CD14-positive monocyte (primary cell): ENCODE results near the gene DYNLT4. TPM values are rescaled to one million over a fixed set of nuclear protein-coding genes. Genes with fewer than 3 reads are reported as not detected.
A peak's percentile ranks its signal among the peaks of the same experiment; 100 is the strongest.

Source experiments
- DNase-seq, 3 donors: peaks; one replicate each; pipeline ENCODE4 v3.0.0-alpha.2; 2011 to 2022
- H2AFZ ChIP-seq: 2 replicates; pipeline ENCODE4 v1.6.0; 2012; ENCODE audit warnings: mild to moderate bottlenecking, low read depth, low read length, inconsistent platforms; ENCODE audit not compliant: insufficient read depth, poor library complexity, severe bottlenecking
- H3K27ac ChIP-seq, 2 donors: 1 replicate in 1 of 2; 2 replicates in 1 of 2; pipeline ENCODE4 v1.5.1; 2012 to 2013; ENCODE audit warnings: low read length in 2 of 2, control low read depth in 1 of 2, inconsistent platforms in 1 of 2, low read depth in 1 of 2, mild to moderate bottlenecking in 1 of 2
- H3K27me3 ChIP-seq, 2 donors: one replicate each; pipeline versions ENCODE4 v1.6.0 to v1.6.1; 2011 to 2013; ENCODE audit warnings: low read length in 2 of 2; ENCODE audit not compliant: control insufficient read depth in 2 of 2, insufficient read depth in 2 of 2
- H3K36me3 ChIP-seq, 2 donors: replicated peaks in 1 of 2; 1 replicate in 1 of 2; 2 replicates in 1 of 2; pipeline versions ENCODE4 v1.5.1 to v1.6.1; 2012 to 2013; ENCODE audit warnings: low read length in 2 of 2, control low read depth in 1 of 2, inconsistent platforms in 1 of 2, mild to moderate bottlenecking in 1 of 2; ENCODE audit not compliant: insufficient read depth in 2 of 2, control insufficient read depth in 1 of 2
- H3K4me1 ChIP-seq, 2 donors: 1 replicate in 1 of 2; 2 replicates in 1 of 2; pipeline versions ENCODE4 v1.5.1 to v1.6.1; 2012 to 2013; ENCODE audit warnings: low read length in 2 of 2, control low read depth in 1 of 2, inconsistent platforms in 1 of 2, mild to moderate bottlenecking in 1 of 2, moderate library complexity in 1 of 2; ENCODE audit not compliant: insufficient read depth in 2 of 2, control insufficient read depth in 1 of 2
- H3K4me2 ChIP-seq: replicated peaks from 2 replicates; pipeline ENCODE3; 2012; ENCODE audit warnings: low read length, moderate library complexity, mild to moderate bottlenecking; ENCODE audit not compliant: poor library complexity, severe bottlenecking; ENCODE audit errors: extremely low read depth
- H3K4me3 ChIP-seq, 3 experiments: fragments of 200-600 bp in 1 of 3; sonication (generic) in 1 of 3; replicated peaks in 1 of 3; 1 replicate in 2 of 3; 2 replicates in 1 of 3; pipeline ENCODE4 v1.5.1; 2011 to 2013; ENCODE audit warnings: low read length in 3 of 3, mild to moderate bottlenecking in 3 of 3, control low read depth in 2 of 3, low read depth in 2 of 3, inconsistent platforms in 1 of 3, moderate library complexity in 1 of 3
- H3K79me2 ChIP-seq: 2 replicates; pipeline ENCODE4 v1.6.0; 2012; ENCODE audit warnings: mild to moderate bottlenecking, control low read depth, inconsistent platforms, low read length, moderate library complexity; ENCODE audit not compliant: insufficient read depth
- H3K9ac ChIP-seq: 2 replicates; pipeline ENCODE4 v1.6.0; 2017; ENCODE audit warnings: low read length, mild to moderate bottlenecking; ENCODE audit not compliant: insufficient read depth, poor library complexity, severe bottlenecking
- H3K9me3 ChIP-seq, 2 donors: replicated peaks in 1 of 2; 1 replicate in 1 of 2; 2 replicates in 1 of 2; pipeline versions ENCODE4 v1.5.1 to v1.6.1; 2012 to 2013; ENCODE audit warnings: low read length in 2 of 2, control low read depth in 1 of 2; ENCODE audit not compliant: control insufficient read depth in 1 of 2, insufficient read depth in 1 of 2
- H4K20me1 ChIP-seq: 2 replicates; pipeline ENCODE4 v1.6.0; 2012; ENCODE audit warnings: mild to moderate bottlenecking, low read length, control low read depth, moderate library complexity; ENCODE audit not compliant: insufficient read depth
- H3K27ac Mint-ChIP-seq, 7 donors: one replicate each; pipeline ENCODE4 v1.8.0; 2020; ENCODE audit warnings: mild to moderate bottlenecking in 7 of 7, mixed read lengths in 7 of 7, moderate library complexity in 6 of 7, inconsistent platforms in 2 of 7
- H3K27me3 Mint-ChIP-seq, 3 donors: one replicate each; pipeline ENCODE4 v1.8.0; 2021 to 2022; ENCODE audit warnings: low read depth in 3 of 3, mild to moderate bottlenecking in 3 of 3, mixed read lengths in 3 of 3, moderate library complexity in 3 of 3, inconsistent platforms in 1 of 3
- H3K36me3 Mint-ChIP-seq, 2 donors: one replicate each; pipeline ENCODE4 v1.8.0; 2020; ENCODE audit warnings: mixed read lengths in 2 of 2, inconsistent platforms in 1 of 2, mild to moderate bottlenecking in 1 of 2
- H3K4me1 Mint-ChIP-seq: one replicate; pipeline ENCODE4 v1.8.0; 2020; ENCODE audit warnings: mild to moderate bottlenecking, mixed read lengths
- H3K4me3 Mint-ChIP-seq, 2 donors: one replicate each; pipeline ENCODE4 v1.8.0; 2020; ENCODE audit warnings: mild to moderate bottlenecking in 2 of 2, mixed read lengths in 2 of 2, moderate library complexity in 1 of 2
- H3K9me3 Mint-ChIP-seq, 7 donors: one replicate each; pipeline ENCODE4 v1.8.0; 2020 to 2022; ENCODE audit warnings: mixed read lengths in 7 of 7, mild to moderate bottlenecking in 6 of 7, moderate library complexity in 6 of 7, inconsistent platforms in 2 of 7
- CTCF ChIP-seq: fragments of 200-600 bp; IDR thresholded peaks from one replicate; pipeline ENCODE4 v1.8.0; 2022; ENCODE audit warnings: antibody characterized with exemption, mild to moderate bottlenecking
- WGBS: methylation state at CpG from one replicate; pipeline ENCODE4 v1.1.5; 2013; ENCODE audit warnings: missing lambda C conversion rate; ENCODE audit not compliant: insufficient coverage; 5-methylcytosine and 5-hydroxymethylcytosine counted together
- intact Hi-C, 2 donors: fragments of 100-400 bp; cut with micrococcal nuclease; formaldehyde crosslinking; loops; one replicate each; pipeline versions ENCODE4 v1.15.0 to v1.15.1; 2023
- polyA plus RNA-seq, 3 donors: library from polyadenylated mRNA; depleted of rRNA in 1 of 3; unstranded in 2 of 3; stranded (reverse) in 1 of 3; fragments of 300-500 nt in 2 of 3; fragments of >200 nt in 1 of 3; fragmentation: Illumina TruSeq in 2 of 3; gene quantifications; 1 replicate in 2 of 3; 2 replicates in 1 of 3; pipeline ENCODE4 v1.2.3, GENCODE V29; 2012 to 2021

The DYNLT4 gene
- polyA plus RNA-seq, 3 donors = 0.91 to 2.8 (median 2.2) TPM

DNA sequence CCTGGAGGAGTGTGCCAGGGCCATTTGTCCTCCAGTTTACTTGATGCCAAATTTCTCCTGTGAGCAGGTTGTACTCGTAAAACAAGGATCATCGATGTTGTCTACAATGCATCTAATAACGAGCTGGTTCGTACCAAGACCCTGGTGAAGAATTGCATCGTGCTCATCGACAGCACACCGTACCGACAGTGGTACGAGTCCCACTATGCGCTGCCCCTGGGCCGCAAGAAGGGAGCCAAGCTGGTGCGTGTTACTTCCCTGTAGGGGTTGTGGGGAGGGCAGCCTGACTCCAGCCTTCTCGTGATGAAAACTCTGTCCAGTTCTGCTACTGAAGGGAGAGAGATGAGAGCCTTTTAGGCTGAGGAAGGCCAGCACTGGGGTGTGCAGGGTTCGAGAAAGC, 29.6 kb downstream of the DYNLT4 start:
- H3K4me3 ChIP-seq = no peak overlapping the region
- H3K9me3 ChIP-seq = no peaks in the 10 kb centered on the region
- DNase-seq = no peak
- H3K27ac ChIP-seq = peak overlapping the region in 1 of 2 donors; percentile 93
- Mint-ChIP-seq H3K36me3 (peaks cover 46 to 57% of the 10 kb centered on the region in 2 donors), H3K4me3 (peak overlapping the region in 1 of 2 donors; percentile 9), H3K4me1 (peaks cover 34% of the 10 kb centered on the region), H3K9me3 (no peaks in the 10 kb centered on the region), H3K27ac (peak overlapping the region in 6 of 7 donors; percentile 46 to 79 (median 72)), H3K27me3 (peaks cover 0 to 3% (median 0%) of the 10 kb centered on the region in 3 donors)
- TF ChIP-seq CTCF = no peak
- no peaks in the 10 kb centered on the region for H3K27me3 ChIP-seq
- intact Hi-C loops = loop anchor here (5.0 to 10.0 kb wide), 4 partner anchors 35 to 525 kb away; partner anchors contain the start of gene EIF2B3 (in 1 of the 2)
- H3K36me3 ChIP-seq = peaks cover 32 to 54% of the 10 kb centered on the region in 2 donors
- no peak overlapping the region for H2AFZ ChIP-seq
- WGBS = 82% methylated on average over 13 of the region's 14 CpGs
- H3K79me2 ChIP-seq = peaks cover 34% of the 10 kb centered on the region
- H3K4me1 ChIP-seq = peaks cover 23 to 31% of the 10 kb centered on the region in 2 donors
- no peak overlapping the region for H3K9ac ChIP-seq
- H4K20me1 ChIP-seq = peaks cover 45% of the 10 kb centered on the region
- peak overlapping the region; percentile 11 for H3K4me2 ChIP-seq

GRCh38 chr1:44776730-44777068, 30.5 kb downstream of the DYNLT4 start:
- H3K27me3 Mint-ChIP-seq = peaks cover 0 to 2% (median 0%) of the 10 kb centered on the region in 3 donors
- Histone ChIP-seq H3K27ac (peak overlapping the region; percentile 86 to 93), H3K4me3 (peak overlapping the region in 2 of 3 experiments; percentile 86 to 90), H3K79me2 (peaks cover 34% of the 10 kb centered on the region), H3K4me1 (peaks cover 23 to 31% of the 10 kb centered on the region in 2 donors), H3K9me3 (no peaks in the 10 kb centered on the region), H3K4me2 (peak overlapping the region; percentile 86), H3K36me3 (peaks cover 32 to 52% of the 10 kb centered on the region in 2 donors), H3K9ac (peak overlapping the region; percentile 90), H4K20me1 (peaks cover 45% of the 10 kb centered on the region), H3K27me3 (no peaks in the 10 kb centered on the region), H2AFZ (no peak overlapping the region)
- TF ChIP-seq CTCF = no peak
- intact Hi-C loops = loop anchor here (5.0 to 10.0 kb wide), 4 partner anchors 34 to 526 kb away; partner anchors contain the start of gene EIF2B3 (in 1 of the 2)
- H3K36me3 Mint-ChIP-seq = peaks cover 44 to 53% of the 10 kb centered on the region in 2 donors
- peak overlapping the region; percentile 92 to 100 (median 96) for H3K27ac Mint-ChIP-seq
- no peak for DNase-seq
- peaks cover 34% of the 10 kb centered on the region for H3K4me1 Mint-ChIP-seq
- H3K9me3 Mint-ChIP-seq = no peaks in the 10 kb centered on the region
- H3K4me3 Mint-ChIP-seq = peak overlapping the region; percentile 92 to 96
- WGBS = 58% methylated on average over 8 of the region's 12 CpGs
